ENCODE data around the gene CEP83.

The CEP83 gene

DNA sequence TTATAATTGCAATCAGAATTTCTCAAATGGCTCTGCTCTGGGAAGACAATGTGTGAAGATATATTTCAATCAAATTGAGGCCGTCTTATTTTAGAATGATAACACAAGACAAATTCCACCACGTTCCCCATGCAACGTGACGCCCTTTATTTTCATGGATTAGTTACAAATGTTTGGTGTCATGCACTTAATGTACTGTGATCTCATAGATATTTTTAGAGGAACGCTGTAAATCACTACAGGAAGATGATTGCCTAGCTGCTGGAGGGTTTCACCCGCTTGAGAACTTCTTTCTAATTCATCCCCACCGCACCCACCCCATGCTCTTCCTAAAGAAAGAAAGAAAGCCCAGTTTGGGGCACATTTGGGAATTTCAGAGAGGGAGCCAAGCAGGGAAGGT lies 194.1 kb downstream of the CEP83 start:
- no peak for DNase-seq

DNA sequence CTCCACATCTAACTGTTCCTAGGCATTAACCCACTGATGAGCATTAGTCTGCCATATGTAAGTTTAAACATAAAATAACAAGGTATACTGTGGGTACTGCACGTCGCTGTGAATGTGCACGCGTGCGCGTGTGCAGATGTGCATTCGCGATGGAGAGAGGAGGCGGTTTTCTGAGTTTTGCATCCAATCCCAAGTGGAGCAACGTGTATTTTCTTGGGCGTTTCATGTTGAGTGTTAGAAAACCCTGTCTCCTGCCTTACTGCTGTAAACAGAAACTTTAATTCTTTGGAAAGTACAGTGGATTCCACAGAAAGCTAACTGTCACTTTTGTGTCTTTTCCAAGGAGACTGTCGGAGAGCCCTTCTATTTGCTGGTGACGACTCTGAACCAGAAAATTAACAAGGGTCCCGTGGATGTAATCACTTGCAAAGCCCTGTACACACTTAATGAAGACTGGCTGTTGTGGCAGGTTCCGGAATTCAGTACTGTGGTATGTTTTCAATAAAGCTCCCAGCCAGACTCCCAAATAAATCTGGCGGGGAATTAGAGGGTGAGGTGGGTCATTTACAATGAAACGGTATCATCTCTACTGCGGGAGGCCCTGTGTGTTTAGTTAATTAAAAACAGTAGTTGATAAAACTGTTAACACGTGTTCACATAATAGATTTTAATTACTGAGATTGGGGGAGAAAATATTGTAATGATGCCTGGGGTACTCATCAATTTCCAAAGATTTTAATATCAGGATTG lies 194.8 kb downstream of the CEP83 start:
- DNase-seq: no peak

DNA sequence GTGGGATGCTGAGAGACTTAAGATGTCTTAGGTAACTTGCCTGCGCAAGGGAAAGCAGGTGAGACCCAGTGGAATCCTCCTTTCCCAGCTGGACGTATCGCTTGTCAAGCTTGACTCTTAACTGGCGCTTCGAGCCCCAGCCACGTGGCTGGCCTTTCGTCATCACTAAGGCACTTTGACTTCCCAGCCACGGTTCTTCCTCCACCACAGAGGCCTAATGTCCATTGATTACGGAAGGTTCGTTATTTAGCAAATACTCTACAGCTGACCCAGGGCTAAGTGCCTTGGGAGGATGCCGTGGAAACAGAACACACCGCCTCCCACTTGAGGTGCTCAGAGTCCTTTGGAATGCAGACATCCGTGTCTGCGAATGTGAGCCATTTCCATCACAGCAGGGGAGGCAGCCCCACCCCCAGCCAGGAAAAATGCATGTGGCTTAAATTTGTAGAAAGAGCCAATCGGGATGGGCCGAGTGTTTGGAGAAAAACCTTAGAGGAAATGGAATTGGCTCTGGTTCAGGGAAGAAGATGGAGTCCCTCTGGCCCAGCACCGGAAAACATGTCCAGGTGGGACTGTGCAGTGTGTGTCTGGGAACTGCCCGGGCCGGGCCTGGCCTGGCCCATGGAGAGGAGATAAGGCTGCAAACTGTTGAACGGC lies 195.6 kb downstream of the CEP83 start:
- no peak for DNase-seq

DNA sequence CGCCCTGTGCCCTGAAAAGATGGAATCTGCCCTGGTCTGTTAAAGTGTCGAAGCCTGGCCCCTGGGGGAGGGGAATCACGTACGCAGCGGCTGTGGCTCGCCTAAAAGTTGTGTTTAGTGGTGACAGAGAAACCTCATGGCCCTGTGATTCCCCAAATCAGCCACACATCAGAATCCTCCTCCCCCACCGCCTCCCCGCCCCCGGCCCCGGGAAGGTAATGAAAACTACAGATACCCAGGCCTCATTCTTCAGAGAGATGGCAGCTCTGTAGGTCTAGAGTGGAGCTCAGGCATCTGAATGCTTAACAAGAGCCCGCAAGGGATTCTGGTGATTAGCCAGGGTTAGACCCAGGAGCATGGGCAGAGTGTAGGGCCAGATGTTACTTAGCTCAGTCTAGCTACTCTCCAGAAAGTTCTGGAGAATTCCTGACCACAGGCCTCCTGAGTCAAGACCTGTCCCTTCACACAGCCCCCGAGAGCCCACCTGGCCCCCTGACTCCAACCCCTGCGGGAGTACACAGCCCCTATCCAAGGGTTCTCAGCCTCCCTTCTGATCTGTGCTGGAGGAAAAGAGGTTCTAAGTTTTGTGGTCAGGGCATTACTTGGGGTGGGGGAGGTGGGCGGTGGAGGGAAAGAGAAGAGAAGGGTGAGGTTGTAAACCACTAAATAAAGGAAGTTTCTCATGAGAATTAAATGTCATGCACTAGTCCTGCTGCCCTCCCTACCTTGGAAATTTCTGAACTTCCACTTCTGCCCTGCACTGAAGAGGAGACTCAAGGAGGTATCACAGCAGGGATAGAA lies 196.5 kb downstream of the CEP83 start:
- DNase-seq: no peak

DNA sequence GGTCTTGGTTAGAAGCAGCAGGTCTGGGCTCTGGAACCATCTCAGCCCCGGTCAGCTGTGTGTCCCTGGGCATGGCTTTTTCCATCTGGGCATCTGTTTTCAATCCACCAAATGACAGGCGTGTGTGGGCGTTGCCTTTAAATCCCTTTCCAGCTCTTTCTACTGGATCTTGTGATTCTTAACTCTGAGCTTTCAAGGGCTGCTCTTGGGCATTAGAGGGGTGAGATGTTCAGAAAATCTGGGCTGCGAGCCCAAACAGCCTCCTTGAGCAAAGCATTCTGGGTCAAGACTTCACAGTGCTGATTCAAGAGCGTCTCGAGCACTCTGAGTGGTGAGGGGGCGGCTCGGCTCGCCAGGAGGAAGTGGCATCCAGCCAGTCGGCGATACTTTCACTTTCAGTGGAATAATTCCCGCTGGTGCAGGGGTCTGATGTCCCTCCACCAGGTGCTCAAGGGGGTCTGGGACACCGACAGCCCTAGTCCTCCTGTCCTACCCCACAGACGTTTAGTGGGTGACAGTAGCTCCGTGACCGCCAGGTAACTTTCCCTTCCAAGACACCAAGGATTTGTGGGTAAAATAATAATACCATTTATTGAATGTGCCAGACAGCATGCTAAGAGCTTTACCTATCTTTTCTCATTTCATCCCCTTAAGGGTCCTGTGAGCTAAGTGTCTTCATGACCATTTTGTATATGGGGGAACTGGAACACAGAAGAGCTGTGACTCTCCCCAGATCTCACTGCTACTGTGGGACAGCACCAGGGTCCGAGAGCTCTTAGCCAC lies 197.2 kb downstream of the CEP83 start:
- DNase-seq: peak; percentile 75

DNA sequence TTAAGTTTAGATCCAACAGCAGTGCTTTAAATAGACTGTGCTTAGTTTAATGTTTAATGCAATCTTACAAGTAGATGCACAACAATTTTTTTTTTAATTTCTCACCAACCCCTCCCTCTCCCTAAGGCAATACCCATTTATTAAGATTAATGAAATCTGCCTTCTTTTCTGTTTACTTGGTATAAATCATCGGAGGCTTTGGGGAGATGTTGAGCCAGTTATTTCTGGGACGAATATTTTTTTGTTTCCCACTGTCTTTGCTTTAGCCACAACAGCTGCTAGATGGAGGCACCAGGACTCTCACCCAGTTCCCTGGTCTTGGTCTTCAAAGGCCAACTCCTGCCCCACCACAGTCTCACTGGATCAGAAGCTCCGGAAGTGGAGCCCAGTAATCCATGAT lies 197.9 kb downstream of the CEP83 start:
- no peak for DNase-seq

DNA sequence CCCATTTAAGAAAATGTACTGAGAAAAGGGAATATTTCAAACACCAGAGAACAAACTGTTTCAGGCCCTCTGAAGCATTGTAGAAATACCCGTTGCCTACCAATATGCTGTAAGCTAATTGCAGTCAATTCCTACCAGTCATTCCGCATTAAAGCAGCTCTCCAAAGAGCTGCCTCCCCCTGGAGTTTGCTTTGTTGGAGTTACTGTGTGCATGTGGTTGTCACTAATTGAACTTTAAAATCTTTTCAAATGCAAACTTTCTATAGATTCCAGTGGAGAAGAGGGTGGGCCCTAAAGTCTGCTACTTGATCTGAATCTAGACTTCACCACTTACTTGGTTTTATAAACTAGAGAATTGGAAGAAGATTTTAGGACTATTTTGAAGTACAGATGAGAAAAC lies 198.5 kb downstream of the CEP83 start:
- DNase-seq: no peak

DNA sequence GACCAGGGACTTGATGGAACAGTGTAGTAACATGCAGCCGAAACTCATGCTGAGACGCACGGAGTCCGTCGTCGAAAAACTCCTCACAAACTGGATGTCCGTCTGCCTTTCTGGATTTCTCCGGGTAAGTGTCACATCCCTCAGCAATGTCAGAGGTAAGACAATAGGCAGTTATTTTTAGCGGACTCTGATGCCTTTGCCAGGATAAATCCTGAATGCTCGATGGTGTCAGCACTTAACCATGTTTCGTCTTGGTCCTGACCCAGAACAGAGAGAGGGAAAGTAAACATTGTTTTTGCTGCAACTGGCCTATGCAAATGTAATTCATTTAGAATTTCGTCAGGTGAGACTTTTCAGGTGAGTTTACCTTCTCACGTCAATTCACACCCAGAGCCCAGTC lies 198.9 kb downstream of the CEP83 start:
- no peak for DNase-seq

DNA sequence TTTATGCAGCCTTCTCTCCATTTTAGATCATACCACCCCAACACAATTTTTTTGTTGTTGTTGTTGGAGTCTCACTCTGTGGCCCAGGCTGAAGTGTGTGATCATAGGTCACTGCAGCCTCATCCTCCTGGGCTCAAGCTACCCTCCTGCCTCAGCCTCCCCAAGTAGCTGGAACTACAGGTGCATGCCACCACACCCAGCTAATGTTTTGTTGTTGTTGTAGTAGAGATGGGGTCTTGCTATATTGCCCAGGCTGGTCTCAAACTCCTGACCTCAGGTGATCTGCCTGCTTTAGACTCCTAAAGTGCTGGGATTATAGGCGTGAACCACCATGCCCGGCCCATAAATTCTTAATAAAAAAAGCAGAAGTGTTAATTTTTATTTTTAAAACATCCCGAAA lies 199.7 kb downstream of the CEP83 start:
- DNase-seq: no peak

DNA sequence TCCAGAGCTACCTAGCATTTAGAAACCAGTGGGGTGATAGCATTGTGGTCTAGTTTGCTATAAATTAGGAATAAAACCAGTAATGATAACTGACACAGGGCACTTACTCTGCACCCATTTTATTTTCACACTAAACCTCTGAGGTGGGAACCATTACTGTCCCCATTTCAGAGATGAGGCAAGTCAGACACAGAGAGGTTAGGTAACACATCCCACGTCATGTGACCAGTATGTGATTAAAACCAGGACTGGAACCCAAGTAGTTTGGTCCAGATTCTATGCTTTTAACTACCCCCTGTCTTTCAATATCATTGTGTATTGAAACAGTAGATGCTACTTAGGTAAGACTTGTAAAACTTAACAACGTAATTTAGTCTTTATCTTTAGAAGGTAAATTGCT lies 201.1 kb downstream of the CEP83 start:
- no peak for DNase-seq
